AG08395 (cell line): ENCODE data around the gene SMARCC1.

Source experiments
- DNase-seq: peaks from one replicate; pipeline ENCODE4 v3.0.0; 2012; ENCODE audit warnings: mixed read lengths, low spot score

SMARCC1 gene

DNA sequence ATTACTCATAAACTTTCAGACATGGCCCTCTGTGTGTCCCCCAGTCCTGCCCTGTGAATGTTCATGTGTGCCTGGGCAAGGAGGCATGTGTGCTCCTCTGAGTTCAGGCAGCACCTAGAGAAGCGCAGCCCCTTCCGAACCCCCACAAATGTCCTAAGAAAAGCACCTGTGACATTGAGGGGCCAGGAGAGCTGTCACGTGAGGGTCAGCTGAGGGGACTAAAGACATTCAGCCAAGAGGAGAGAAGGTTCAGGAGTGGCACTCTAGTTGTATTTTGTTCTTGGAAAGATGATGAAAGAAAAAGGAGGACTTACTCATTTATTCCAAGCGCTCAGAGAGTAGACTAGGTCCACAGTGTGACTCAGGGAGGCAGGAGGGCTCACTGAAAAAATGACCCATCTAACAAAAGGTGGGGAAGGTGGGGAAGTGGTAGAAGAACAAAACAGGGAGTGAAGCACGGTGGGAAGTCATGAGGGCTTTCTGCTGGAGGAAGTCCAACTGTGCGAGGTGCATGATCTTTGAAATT, 240.0 kb downstream of the SMARCC1 start:
- no peak for DNase-seq

DNA sequence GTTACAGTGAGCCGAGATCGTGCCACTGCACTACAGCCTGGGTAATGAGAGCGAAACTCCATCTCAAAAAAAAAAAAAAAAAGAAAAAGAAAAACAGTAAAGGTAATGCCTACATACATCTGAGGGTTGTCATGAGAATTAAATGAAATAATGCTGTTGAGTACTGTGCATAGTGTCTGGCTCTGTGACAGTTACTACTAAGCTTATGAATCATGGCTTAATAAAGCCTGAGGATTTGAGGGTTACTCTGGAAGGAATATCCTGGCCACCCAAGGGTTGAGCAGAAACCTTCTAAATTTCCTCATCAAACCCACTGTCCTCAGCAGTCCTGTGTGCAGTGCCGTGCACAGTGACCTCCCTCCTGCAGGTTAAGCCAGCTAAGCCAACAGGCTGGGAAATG, 241.4 kb downstream of the SMARCC1 start:
- no peak for DNase-seq

DNA sequence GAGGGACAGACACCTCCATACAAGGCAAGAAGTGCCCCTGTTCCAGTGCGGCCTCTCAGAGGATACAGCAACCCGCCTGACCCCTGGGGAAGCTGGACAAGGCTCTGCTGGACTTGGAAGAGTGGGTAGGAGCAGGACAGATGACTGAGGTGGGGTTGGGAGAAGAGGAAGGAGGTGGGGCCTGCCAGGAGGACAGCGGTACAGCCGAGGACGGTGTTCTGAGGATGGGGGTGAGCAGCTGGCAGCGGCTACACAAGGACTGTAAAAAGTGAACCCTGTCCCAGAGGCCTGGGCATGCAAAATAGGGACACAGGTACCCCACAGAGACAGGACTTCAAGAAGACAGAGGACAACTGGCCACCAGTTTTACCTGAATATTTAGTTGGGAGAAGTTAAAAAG, 244.7 kb downstream of the SMARCC1 start:
- no peak for DNase-seq

DNA sequence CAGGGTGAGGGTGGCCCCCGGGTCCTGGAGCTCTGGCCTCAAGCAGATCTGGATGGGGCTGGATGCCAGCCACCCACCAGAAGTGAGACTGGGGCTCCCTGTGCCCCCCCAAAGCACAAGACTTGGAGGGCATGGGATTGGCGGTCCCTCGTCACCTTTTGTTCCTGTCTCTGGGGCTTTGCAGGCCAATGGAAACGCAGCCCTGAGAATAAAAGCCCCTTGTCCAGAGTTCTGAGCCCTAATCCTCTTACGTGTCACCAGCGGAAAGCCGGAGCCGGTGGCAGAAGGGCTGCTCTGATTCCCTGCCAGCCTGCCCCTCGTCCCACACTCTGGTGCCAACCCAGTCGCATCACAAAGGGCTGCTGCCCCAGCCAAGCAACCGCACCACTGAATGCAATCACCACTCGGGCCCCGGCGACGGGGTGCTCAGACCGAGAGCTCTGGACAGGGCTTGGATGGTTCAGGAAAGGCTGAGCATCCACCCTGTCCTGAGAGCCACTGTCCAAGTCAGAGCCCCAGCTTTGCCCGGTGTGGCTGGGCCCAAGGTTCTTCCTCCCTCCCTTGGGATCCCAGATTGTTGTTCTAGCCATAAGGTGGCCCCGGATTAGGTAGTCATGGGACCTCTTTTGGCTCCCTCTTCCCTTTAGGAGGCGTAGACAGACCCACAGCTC, 245.3 kb downstream of the SMARCC1 start:
- DNase-seq, result no peak
